OCI-LY7 (cell line): ENCODE measurements around the gene KATNAL1. TPM values are rescaled to one million over a fixed set of nuclear protein-coding genes. Genes with fewer than 3 reads are reported as not detected.
"Not testable (repeated sequence)": the region's sequence is repeated elsewhere in the genome, so short reads cannot be mapped to it uniquely, and the experiment has no call there.

Experiments
- BruUV-seq: library from RNA; stranded (reverse); fragments of 400-500 nt; replicated peaks from 2 replicates; lab custom pipeline; 2021; lab: Mats Ljungman, UMichigan
- CTCF ChIA-PET: fragments of 300-600 bp; sonication (Branson Sonifier 250); formaldehyde crosslinking; loops from one replicate; lab custom pipeline; 2022; ENCODE audit warnings: antibody characterized with exemption; ENCODE audit not compliant: unreplicated experiment; lab: Charles Lee
- POLR2A ChIA-PET: fragments of 300-600 bp; sonication (Branson Sonifier 250); formaldehyde crosslinking; loops from one replicate; lab custom pipeline; 2022; ENCODE audit warnings: antibody characterized with exemption; lab: Charles Lee
- DNase-seq: peaks from one replicate; pipeline ENCODE4 v3.0.0-alpha.2; 2015; ENCODE audit warnings: low spot score
- H2AFZ ChIP-seq: fragments of 200-600 bp; sonication (generic), shearing (Covaris generic); 2 replicates; pipeline ENCODE4 v1.6.1; 2014; ENCODE audit warnings: mild to moderate bottlenecking, antibody characterized with exemption, low read length, moderate library complexity
- H3K27ac ChIP-seq: fragments of 200-600 bp; sonication (generic); 2 replicates; pipeline ENCODE4 v1.5.1; 2014; ENCODE audit warnings: mixed run types, low read depth, mild to moderate bottlenecking, moderate library complexity, low read length, inconsistent platforms; ENCODE audit not compliant: poor library complexity, severe bottlenecking
- H3K36me3 ChIP-seq: fragments of 200-600 bp; sonication (generic); 2 replicates; pipeline ENCODE4 v1.6.1; 2014; ENCODE audit warnings: mild to moderate bottlenecking, antibody characterized with exemption, low read length, moderate library complexity, mixed read lengths; ENCODE audit not compliant: insufficient read depth
- H3K4me1 ChIP-seq: fragments of 200-600 bp; sonication (generic); 2 replicates; pipeline ENCODE4 v1.5.1; 2014; ENCODE audit warnings: mild to moderate bottlenecking, low read length; ENCODE audit not compliant: insufficient read depth, poor library complexity, severe bottlenecking
- H3K4me2 ChIP-seq: fragments of 200-600 bp; sonication (generic); 2 replicates; pipeline ENCODE4 v1.6.1; 2014; ENCODE audit warnings: mild to moderate bottlenecking, low read length
- H3K4me3 ChIP-seq: fragments of 200-600 bp; sonication (generic); 2 replicates; pipeline ENCODE4 v1.5.1; 2014; ENCODE audit warnings: mild to moderate bottlenecking, low read depth, low read length; ENCODE audit not compliant: poor library complexity, severe bottlenecking
- H3K79me2 ChIP-seq: fragments of 200-600 bp; sonication (generic); 2 replicates; pipeline ENCODE4 v1.6.1; 2016; ENCODE audit warnings: low read depth, mild to moderate bottlenecking, low read length, moderate library complexity, mixed read lengths; ENCODE audit not compliant: insufficient read depth
- H3K9me2 ChIP-seq: fragments of 200-600 bp; sonication (generic); 2 replicates; pipeline ENCODE4 v1.6.1; 2016; ENCODE audit warnings: mild to moderate bottlenecking, low read length, mixed read lengths; ENCODE audit not compliant: insufficient read depth
- H3K9me3 ChIP-seq: fragments of 200-600 bp; sonication (generic); 2 replicates; pipeline ENCODE4 v1.6.1; 2014; ENCODE audit warnings: mild to moderate bottlenecking, mixed run types, low read length, mixed read lengths
- H4K20me1 ChIP-seq: fragments of 200-600 bp; sonication (generic); 2 replicates; pipeline ENCODE4 v1.6.1; 2014; ENCODE audit warnings: mild to moderate bottlenecking, antibody characterized with exemption, low read length, moderate library complexity, mixed read lengths; ENCODE audit not compliant: insufficient read depth
- EZH2phosphoT487 ChIP-seq: fragments of 200-600 bp; sonication (generic); IDR thresholded peaks from 2 replicates; pipeline ENCODE4 v1.6.1; 2018; ENCODE audit warnings: low read depth, borderline replicate concordance, mild to moderate bottlenecking, mixed run types, antibody characterized with exemption, low read length, moderate library complexity, mixed read lengths
- intact Hi-C: fragments of 100-400 bp; cut with micrococcal nuclease; formaldehyde crosslinking; loops from one replicate; pipeline ENCODE4 v1.10.0; 2022; ENCODE audit not compliant: unreplicated experiment
- total RNA-seq, 2 experiments: library from RNA; depleted of rRNA in 1 of 2; stranded (reverse); fragments of >200 nt in 1 of 2; shearing (Covaris generic) in 1 of 2; gene quantifications; 2 replicates each; pipeline ENCODE4 v1.2.3, GENCODE V29; 2014 to 2022
- TF ChIP-seq, protein P1 (sequence below): fragments of 200-600 bp; sonication (generic); conservative IDR thresholded peaks from 2 replicates; pipeline ENCODE4 v1.5.1; 2014; ENCODE audit warnings: mild to moderate bottlenecking, antibody characterized with exemption, low read length, moderate library complexity, mixed read lengths

Gene KATNAL1
- total RNA-seq, 2 experiments from 2014 or later: 13.9 to 34.5 TPM

DNA sequence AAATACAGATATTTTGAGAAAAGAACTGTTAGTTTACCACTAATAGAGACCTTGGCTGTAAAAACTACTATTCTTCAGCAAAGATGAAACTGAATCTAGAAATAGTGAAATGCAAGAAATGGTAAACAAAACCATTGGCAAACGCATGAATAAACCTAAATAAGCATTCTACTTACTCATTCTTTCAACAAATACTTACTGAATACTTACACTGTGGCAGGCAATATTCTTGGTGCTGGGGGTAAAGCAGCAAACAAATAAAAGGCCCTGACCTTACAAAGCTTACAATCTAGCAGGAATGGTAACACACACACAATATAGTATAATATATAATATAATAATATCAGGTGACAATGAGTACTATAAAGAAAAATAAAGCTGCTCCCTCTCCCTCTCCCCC lies 38.7 kb downstream of the KATNAL1 start:
- Histone ChIP-seq H3K4me1 (peaks cover 7% of the 10 kb centered on the region), H4K20me1 (no peaks in the 10 kb centered on the region), H3K79me2 (peaks cover 12% of the 10 kb centered on the region; the same call in 1 of the 2 replicates), H3K36me3 (peaks cover 44% of the 10 kb centered on the region), H3K9me3 (peaks cover 5% of the 10 kb centered on the region), H3K9me2 (no peaks in the 10 kb centered on the region), H3K4me3 (no peak overlapping the region), H3K27ac (no peak overlapping the region), H3K4me2 (no peak overlapping the region), H2AFZ (no peak overlapping the region)
- DNase-seq: no peak
- intact Hi-C loops: no loop called here
- ChIA-PET CTCF (no interaction called here), POLR2A (no interaction called here)
- no peak for TF ChIP-seq EZH2phosphoT487
- BruUV-seq: no TSS peak

DNA sequence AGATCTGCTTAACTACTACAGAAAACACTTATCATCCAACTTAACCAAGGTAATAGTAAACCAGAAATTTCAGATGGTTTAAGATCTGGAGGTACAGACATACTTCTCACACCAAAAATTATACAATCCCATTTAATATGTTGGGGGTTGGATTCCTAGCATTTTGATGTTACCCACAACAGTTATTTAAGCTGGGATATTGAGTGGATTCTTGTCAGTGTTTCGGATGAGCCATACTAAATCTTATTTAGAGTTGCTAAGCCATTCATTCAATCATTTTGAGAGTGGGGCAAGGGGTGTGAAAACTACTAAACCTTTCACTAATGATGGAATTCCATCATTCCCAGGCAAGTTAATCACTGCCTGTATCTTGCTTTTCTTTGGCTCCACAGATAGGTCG lies 40.6 kb downstream of the KATNAL1 start:
- ChIA-PET CTCF (no interaction called here), POLR2A (no interaction called here)
- intact Hi-C loops: no loop called here
- Histone ChIP-seq H3K4me1 (peaks cover 7% of the 10 kb centered on the region), H2AFZ (no peak overlapping the region), H3K36me3 (peaks cover 26% of the 10 kb centered on the region), H3K4me2 (no peak overlapping the region), H3K4me3 (no peak overlapping the region), H3K79me2 (peaks cover 12% of the 10 kb centered on the region; the same call in 1 of the 2 replicates), H4K20me1 (no peaks in the 10 kb centered on the region), H3K27ac (no peak overlapping the region), H3K9me2 (no peaks in the 10 kb centered on the region), H3K9me3 (peaks cover 5% of the 10 kb centered on the region)
- no TSS peak for BruUV-seq
- DNase-seq: no peak
- TF ChIP-seq EZH2phosphoT487: no peak
- TF ChIP-seq, protein P1, sequence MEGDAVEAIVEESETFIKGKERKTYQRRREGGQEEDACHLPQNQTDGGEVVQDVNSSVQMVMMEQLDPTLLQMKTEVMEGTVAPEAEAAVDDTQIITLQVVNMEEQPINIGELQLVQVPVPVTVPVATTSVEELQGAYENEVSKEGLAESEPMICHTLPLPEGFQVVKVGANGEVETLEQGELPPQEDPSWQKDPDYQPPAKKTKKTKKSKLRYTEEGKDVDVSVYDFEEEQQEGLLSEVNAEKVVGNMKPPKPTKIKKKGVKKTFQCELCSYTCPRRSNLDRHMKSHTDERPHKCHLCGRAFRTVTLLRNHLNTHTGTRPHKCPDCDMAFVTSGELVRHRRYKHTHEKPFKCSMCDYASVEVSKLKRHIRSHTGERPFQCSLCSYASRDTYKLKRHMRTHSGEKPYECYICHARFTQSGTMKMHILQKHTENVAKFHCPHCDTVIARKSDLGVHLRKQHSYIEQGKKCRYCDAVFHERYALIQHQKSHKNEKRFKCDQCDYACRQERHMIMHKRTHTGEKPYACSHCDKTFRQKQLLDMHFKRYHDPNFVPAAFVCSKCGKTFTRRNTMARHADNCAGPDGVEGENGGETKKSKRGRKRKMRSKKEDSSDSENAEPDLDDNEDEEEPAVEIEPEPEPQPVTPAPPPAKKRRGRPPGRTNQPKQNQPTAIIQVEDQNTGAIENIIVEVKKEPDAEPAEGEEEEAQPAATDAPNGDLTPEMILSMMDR: no peak

DNA sequence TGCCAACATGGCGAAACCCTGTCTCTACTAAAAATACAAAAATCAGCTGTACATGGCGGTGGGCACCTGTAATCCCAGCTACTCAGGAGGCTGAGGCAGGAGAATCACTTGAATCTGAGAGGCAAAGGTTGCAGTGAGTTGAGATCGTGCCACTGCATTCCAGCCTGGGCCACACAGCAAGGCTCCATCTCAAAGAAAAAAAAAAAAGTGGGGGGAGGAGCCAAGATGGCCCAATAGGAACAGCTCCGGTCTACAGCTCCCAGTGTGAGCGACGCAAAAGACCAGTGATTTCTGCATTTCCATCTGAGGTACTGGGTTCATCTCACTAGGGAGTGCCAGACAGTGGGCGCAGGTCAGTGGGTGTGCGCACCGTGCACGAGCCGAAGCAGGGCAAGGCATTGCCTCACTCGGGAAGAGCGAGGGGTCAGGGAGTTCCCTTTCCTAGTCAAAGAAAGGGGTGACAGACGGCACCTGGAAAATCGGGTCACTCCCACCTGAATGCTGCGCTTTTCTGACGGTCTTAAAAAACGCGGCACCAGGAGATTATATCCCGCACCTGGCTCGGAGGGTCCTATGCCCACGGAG lies 48.1 kb downstream of the KATNAL1 start:
- CTCF ChIA-PET, H2AFZ ChIP-seq, BruUV-seq, H3K4me3 ChIP-seq, H3K4me2 ChIP-seq, DNase-seq, H3K27ac ChIP-seq, H3K9me2 ChIP-seq, H4K20me1 ChIP-seq, H3K9me3 ChIP-seq: not testable (repeated sequence)
- peaks cover 43% of the 10 kb centered on the region for H3K79me2 ChIP-seq
- H3K4me1 ChIP-seq: peaks cover 28% of the 10 kb centered on the region
- intact Hi-C loops: loop anchor here (5.0 kb wide), 1 partner anchor 188 kb away; no protein-coding TSS in a partner anchor
- POLR2A ChIA-PET: interaction anchor here (0.6 to 1.2 kb wide), 2 partner anchors 8 to 662 kb away, joined by 3 read pairs; no protein-coding TSS in a partner anchor
- peaks cover 13% of the 10 kb centered on the region for H3K36me3 ChIP-seq
